NCI-H2196 treated with DMSO at 0.1 percent for 48 hours (cell line): ENCODE results near the gene CSNK2A3.
A peak's percentile ranks its signal among the peaks of the same experiment; 100 is the strongest.
"Not testable (repeated sequence)": the region's sequence is repeated elsewhere in the genome, so short reads cannot be mapped to it uniquely, and the experiment has no call there.

Source experiments
- DNase-seq: peaks from one replicate; lab custom pipeline; 2025; ENCODE audit not compliant: unreplicated experiment; lab: John Stamatoyannopoulos, UW

CSNK2A3 gene

DNA sequence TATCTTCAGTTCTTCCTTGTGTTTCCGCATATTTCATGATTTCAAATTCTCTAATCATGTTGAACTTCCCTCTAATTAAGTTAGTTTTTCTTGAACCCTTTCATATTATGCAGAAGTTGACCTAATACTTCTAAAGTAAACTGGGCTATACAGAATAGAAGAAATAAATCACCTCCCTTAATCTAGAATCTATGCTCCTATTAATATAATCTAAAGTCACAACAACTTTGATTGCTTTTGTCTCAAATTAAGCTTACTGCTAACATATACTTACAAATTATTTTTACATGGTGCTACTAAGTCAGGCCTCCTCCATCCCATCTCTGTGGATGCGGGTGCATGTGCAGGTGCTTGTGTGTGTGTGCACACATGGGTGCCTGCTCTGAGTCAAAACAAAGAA, 27.3 kb upstream of the CSNK2A3 start:
- DNase-seq: no peak

DNA sequence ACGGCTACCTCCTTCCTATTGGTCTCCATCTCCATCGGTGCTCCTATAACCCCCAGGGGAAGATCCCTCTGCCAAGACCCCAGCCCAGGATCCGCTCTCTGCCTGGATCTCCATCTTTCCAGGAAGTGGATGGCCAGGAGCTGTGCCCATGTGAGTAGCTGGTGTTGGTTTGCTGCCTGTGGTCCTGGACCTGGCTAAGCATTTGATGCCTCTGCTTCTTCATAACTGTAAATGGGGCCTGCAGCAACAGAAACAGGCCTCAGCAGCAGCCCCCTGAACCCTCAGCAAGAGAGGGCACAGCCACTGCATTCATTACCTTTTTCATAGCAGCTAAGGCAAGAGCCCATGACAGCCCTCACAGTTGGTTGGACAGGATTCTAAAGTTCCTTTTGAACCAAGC, 26.6 kb upstream of the CSNK2A3 start:
- no peak for DNase-seq

DNA sequence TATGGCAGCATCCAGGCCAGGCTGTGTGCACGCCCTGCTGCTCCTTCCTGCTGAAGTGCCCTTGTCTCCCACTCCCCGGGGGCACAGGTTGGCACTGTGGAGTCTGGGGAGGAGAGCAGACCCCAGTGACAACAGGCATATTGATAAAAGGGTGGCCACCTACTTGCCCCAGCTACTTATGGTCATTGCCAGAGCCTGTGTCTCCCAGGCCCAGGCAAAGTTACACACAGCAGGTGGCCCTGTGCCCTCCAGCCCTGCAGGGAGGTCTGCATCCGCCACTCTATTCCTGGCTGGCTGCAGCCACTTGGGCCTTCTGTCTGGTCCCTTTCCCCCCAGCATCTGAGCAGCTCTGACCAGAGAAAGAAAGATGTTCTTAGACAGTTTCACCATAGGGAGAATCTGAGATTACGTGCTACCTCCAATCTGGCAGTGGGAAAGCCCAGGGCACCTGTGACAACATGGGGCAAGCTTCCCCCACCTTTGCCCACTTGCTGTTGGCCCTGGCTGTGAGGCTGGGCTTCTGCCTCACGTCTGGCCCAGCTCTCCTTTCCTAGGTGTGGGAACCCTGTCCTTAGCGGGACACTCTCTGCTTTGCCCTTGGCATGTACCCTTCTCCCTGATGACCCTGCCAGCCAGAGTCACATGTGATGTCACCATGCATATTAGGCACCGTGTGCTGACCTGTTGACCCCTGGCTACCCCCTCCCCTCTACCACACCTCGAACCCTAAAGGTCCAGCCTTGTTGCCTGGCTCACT, 25.3 kb upstream of the CSNK2A3 start:
- no peak for DNase-seq

DNA sequence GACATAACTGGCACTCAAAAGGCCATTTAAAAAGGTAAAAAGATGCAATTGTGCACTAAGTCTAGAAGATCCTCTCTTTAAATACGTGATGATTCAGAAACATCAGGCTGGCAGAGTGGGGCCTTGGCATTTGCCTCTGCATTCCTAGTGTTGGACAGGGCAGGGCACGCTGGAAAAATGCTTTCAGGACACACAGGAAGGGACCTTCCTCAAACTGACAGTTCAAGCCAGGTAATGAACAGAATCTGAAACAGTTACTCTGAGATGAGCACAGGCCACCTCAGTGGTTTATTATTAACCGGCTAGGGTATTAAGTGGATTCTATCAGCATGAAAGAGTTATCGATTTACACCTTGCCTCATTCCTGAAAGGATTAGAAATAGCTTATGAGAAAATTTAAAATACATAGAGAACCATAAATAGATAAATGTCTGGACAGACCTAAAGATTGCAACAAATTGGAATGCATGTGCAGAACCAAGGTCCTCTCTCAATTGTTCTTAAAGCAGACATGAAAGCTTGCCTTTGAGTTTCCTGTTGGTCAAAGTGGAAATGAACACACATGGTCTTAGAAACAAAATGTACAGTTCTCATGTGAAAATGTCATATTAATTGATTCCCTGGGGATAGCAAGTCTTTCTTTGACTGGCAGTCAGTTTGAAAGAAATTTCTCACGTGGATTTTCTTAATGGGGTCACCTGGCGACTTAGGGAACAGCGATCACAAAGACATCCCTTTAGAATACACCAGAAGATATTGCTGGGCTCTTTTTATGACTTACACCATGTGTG, 21.5 kb upstream of the CSNK2A3 start:
- no peak for DNase-seq

DNA sequence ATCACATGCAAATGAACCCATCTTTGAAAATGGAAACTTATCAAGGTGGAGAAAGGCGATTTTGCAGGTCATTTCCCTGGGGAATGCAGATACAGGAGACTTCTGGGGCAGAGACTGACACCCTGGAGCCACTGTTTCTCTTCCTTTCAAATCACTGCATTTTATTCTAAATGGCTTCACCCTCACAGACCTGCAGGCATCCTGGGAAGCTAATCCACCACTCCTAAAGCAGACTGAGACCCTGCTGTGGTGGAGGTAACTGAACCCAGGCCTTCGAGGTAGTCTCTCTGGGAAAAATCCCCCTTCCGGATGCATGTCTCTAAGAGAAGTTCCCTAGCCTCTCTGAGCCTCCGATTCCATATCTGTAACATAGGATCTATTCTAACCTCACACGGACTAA, 20.9 kb upstream of the CSNK2A3 start:
- no peak for DNase-seq

DNA sequence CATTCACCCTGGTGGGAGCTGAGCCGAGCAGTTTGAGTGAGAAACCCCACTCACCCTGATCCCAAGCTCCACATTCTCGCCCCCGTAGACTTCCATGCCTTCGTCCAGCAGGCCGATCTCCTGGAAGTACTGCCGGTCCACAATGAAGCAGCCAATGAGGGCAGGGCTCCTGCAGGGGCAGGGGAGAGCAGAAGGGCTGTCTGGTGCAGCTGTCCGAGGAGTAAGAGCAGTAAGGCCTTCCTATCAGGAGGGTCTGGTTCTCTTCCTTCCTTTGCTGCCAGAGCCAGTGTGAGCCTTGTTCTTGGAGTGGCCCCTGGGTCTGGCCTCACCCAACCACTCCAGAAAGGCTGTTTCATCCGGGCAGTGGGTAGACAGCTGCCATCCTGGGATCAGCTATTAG, 19.4 kb upstream of the CSNK2A3 start:
- no peak for DNase-seq

DNA sequence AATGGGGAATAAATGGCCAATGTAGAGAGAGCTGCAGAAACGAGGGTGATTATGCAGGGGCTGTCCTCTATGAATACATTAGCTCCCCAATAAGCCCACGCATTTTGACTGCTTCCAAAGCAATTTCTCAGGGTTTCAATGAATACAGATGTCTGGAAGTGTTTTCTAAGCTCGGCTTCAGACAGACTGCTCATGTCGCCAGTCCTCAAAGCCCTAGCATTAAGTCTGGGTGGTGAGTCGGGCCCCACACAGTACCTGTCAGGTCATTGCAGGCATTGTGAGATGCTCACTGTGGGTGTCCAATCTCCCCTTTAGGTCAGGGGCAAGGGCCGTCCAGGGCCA, 17.9 kb upstream of the CSNK2A3 start:
- DNase-seq: no peak

DNA sequence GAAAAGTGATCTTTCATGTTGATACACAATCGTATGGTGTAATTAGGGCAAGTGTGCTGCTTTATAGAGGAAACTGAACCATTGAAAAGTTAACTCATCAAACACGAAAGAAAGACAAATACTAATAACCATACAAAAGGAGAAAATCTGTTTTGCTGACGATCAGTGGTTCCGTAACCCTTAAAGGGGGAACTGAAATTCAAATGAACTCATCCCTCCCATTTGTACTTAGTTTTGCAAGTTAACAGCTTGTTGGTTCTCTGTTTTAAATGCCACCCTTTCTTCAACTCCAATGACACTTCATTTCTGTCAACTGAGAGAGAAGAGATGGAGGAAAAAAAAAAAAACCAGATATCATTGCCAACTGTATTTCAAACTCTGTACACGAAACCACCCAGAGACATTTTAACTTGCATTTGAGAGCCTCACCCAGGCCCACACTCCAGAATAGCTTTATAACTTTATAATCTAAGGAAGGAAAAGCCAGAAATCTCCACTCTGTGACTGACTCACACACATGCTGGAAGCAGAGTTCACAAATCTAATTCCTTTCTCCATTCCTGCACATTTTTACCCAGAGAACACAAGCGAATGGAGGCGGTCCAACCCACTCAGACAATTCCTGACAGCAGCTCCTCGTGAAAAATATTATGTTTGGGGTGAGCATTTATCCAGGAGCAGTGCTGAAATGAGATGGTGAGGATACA, 17.4 kb upstream of the CSNK2A3 start:
- DNase-seq: no peak

DNA sequence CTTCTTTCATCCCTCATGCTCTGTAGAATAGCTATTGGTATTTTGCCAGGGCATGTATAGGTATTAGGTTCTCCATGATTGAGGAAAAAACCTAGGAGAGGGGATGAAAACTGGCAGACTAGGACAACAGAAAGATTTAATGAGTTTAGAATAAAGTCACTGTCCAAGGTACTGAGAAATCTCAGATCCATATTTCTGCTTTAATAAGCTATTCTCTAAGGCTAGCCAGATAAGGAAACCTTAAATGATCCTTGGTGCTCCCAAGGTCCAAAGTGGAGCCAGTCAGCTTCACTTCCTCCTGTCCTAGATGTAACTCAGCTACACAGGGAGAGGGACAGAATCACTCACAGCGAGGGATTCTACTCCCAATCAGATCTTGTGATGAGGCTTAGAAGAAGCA, 13.7 kb upstream of the CSNK2A3 start:
- DNase-seq: no peak

DNA sequence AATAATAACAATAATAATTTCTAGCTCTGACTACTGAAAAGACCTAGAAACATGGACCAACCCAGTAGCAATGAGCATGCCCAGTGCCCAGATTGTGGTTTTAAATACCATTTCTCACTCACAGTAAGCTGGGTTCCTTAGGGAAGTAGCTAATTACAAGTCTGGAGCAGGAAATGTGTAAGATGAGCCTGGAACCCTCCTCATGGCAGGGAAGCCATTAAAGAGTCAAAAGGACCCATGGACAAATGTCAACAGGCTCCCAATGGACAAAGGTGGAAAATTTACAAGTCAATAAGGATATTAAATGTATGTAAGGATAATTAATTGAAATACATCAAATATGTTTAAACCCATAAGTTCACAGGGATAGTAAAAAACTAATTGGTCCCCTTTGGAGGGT, 10.6 kb upstream of the CSNK2A3 start:
- DNase-seq: no peak

DNA sequence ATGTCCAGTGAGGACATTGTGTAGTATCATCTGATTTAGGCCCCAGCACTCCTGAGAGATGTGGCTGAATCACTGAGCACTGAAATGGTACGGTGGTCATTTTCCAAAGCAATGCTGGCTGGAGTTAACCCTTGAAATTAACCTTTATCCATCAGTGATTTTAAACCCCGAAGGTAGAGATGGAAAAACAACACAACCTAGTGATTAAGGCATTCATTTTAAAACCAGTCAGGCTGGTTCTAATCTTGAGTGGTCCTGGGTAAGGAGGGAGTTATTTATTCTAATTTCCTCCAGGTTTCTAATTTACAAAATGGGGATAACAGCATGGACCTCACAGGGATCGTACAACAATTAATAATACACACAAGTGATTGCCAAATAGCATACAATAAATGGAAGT, 6.6 kb upstream of the CSNK2A3 start:
- no peak for DNase-seq

DNA sequence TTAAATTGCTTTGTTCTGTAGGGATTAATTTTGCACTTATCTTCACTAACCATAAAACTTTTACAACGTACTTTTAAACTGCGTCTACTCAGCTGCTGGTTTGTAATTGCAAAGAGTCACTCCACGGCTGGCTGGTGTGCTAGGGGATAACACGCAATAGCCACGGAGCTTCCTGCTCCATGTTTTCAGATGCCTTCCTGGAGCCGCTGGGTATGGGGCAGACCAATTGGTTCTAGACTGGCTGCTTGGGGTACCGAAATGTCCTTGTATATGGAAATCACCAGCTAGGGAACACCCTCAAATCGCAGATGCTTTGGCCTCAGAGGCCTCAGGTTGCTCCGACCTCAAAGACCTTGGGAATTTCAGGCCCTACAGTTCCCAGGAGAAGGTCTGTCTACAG, 3.8 kb upstream of the CSNK2A3 start:
- no peak for DNase-seq

DNA sequence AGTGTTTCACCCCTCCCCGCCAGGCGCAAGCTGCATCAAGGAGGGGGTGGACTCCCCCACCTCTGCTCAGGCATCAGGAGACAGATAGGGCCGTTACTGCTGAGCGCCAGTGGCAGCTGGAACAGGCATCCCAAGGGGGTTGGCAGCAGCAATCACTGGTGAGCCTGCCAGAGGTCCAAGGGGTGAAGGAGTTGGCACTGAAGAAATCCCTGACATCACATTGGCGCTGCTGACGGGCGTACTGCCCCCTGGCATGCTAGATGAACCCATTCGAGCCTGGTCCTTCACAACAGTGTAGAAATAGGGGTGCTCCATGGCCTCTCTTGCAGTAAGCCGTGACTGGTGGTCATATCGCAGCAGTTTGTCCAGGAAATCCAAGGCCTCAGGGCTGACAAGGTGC, 1.2 kb downstream of the CSNK2A3 start:
- not testable (repeated sequence) for DNase-seq

DNA sequence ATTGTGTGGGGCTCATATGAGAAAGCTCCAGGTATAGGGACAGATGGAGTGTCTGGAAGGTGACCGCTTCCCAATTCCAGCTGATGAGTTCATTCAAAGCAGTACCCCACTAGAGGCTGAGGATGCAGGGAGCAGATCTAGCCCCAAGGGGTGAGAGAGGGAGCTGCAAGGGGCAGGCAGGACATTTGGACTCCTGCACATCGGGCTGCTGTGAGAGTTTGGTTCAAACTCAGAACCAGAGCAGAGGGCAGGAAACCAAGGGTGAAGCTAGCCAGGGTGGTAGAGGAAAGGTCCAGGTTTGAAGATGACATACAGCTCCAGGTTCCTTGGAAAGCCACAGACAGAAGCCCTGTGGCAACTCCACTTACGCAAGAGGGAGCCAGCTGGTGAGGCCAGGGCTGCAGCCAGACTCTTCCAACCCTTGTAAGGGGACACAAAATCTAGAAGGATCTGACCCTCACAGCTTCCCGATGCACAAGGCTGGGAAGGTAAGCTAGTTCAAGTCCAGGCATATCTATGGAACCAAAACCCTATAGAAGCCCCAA, 1.9 kb downstream of the CSNK2A3 start:
- DNase-seq: no peak

DNA sequence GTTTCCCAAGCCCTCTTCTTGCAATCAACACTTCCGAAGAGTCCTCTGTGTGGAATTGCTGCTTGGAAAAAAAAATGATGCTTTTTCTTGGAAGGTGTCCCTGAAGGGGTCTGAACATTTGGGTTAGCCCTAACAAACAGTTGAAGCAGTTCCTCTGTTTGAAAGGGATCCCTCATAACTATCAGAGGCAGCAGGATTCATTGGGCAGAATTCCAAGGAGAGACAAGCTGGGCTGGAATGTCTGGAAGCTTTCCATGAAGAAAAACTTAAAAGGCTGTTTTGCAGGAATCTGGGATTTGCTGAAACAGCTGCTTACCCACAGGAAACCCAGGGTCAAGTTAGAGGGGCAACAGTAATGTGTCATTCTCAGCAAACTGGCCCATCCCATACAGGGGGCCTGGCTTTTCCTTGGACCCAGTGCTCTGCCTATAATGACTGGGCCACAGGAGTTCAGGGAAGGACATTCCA, 3.1 kb downstream of the CSNK2A3 start:
- no peak for DNase-seq

DNA sequence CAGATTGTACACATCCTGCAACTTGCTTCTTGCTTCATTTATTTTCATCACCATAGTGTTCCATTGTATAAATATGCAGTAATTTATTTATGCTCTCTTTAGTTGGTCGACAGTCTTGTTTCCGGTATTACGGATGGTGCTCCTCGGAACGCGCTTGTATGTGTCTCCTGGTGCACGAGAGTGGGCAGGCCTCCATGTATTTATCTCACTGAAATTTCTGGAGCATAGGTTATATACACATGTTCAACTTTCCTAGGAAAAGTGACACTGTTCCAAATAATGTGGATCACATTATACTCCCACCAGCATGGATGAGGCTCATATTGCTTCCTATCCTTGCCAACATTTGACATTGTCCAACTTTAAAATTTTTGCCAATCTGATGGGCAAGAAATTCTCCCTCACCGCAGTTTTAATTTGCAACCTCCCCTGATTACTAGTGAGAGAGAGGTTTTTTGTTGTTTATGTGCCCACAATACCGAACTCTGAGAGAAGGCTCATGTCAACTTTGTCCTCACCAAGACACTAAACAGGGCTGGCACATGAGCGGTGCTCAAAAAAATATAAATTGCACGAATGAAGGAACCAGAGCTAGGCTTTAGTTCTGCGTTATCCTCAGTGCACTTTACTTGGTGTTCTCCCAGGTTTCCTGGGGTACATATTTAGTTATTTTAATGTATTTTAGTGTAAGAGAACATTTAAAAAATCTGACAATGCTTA, 3.8 kb downstream of the CSNK2A3 start:
- DNase-seq: no peak

DNA sequence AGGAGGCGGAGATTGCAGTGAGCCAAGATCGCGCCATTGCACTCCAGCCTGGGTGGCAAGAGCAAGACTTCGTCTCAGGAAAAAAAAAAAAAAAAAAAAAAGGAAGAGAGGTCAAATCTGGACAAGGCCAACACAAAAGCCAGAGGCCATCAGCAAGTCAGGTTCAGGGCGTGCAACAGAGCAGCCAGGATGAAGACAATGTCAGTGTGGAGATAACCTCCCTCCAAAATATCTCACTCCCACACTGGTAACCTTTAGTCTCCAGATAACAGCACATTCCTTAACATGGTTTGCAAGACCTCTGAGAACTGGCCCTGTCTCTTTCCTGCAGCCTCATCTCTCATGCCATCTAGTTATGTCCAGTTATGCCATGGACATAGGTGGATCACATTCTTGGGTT, 4.7 kb downstream of the CSNK2A3 start:
- DNase-seq: no peak

DNA sequence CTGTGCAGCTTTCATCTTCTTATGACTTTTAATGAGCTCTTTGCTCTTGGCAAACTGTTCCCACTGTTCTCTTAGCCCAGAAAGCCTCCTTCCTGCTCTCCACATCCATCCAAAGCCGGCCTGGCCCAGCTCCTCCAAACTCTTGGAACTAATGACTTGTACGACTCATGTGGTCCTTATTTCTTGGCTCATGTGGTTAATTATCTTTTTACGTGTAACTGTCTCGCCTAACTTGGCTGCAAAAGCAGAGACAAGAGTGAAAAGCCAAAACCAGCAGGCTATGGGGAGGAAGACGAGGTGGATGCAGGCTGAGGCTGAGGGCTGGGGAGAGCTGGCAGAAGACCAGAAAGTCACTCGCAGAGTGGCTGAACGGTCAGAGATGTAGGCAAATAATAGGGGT, 5.5 kb downstream of the CSNK2A3 start:
- peak; percentile 14 for DNase-seq

DNA sequence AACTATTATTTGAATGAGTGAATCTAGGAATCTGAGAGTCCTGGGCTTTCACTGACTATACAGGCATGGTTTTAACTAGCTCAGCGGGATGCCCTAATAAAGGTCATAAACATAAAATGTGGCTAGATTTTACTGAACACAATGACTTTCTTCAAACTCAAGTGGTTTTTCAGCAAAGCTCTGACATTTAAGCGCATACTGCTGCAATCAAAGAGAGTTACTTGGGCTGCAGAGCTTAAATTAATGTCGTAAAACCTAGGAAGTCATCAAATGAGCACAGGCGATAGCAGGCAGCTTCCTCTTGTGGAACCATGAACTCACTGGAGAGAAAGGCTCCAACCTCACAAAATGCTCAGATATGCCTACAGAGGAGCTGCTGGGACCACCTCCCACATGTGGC, 6.7 kb downstream of the CSNK2A3 start:
- DNase-seq: peak; percentile 29

DNA sequence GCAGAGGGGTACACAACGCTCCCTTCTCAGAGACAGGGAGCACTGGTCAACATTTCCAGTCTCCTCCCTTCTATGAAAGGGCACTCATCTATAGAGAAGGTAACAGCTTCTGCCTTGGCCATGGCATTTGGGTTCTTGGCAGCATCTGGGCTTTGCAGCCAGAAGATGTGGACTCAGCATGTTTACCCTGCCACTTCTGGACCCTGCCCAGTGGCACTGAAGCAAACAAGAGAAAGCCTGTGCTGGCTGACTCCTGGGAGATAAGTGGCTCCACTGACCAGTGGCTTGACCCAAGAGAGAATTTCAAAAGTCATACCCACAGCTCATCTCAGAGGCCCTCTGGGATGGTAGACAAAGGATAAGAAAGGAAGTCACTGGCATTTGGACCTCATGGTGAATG, 8.0 kb downstream of the CSNK2A3 start:
- DNase-seq: peak; percentile 59

DNA sequence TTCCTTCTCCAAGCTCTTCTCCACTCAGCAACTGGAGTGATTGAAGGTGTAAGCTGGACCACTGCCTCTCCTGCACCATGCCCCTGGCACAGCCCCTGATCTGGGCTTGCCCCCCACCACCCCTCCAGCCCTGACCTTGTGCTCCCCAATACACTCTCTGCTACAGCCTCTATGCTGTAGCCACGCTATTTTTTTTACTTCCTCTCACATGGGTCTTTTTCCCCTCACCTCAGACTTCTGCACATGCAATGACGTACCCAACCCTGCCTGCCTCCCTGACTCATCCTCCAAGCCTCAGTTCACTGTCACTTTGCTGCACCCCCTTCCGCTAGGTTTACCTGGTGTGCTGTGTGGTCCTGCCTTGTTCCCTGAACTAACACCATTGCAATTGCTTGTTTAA, 9.0 kb downstream of the CSNK2A3 start:
- no peak for DNase-seq
